ENCODE results near the gene TRIM58.

Gene TRIM58

GRCh38 chr1:247845693-247846017 lies 11.3 kb upstream of the TRIM58 start:
- H3K4me3 ChIP-seq (ENCODE audit: low read length) = no peak overlapping the region
- no peak overlapping the region for H3K9ac ChIP-seq (ENCODE audit: low read depth, low read length)
- H3K36me3 ChIP-seq (ENCODE audit: insufficient read depth, low read length) = no peaks in the 10 kb centered on the region
- H3K4me2 ChIP-seq (ENCODE audit: low read length) = no peak overlapping the region
- H3K27me3 ChIP-seq (ENCODE audit: control insufficient read depth, insufficient read depth, low read length) = no peaks in the 10 kb centered on the region
- no peaks in the 10 kb centered on the region for H3K4me1 ChIP-seq (ENCODE audit: control insufficient read depth, insufficient read depth, low read length)
- peaks cover 14% of the 10 kb centered on the region for H3K9me3 ChIP-seq (replicated peaks; ENCODE audit: low read length)

GRCh38 chr1:247848346-247848745 lies 8.6 kb upstream of the TRIM58 start:
- Histone ChIP-seq H3K9me3 (replicated peaks; ENCODE audit: low read length) (peaks cover 21% of the 10 kb centered on the region), H3K4me3 (ENCODE audit: low read length) (no peak overlapping the region), H3K27me3 (ENCODE audit: control insufficient read depth, insufficient read depth, low read length) (no peaks in the 10 kb centered on the region), H3K36me3 (ENCODE audit: insufficient read depth, low read length) (no peaks in the 10 kb centered on the region), H3K4me1 (ENCODE audit: control insufficient read depth, insufficient read depth, low read length) (no peaks in the 10 kb centered on the region), H3K9ac (ENCODE audit: low read depth, low read length) (no peak overlapping the region), H3K4me2 (ENCODE audit: low read length) (no peak overlapping the region)

- peaks cover 18% of the 10 kb centered on the region for H3K9me3 ChIP-seq (replicated peaks; ENCODE audit: low read length)
These were observed 7.4 kb upstream of the TRIM58 start for GRCh38 chr1:247849616-247850015.

GRCh38 chr1:247854899-247855545 lies 2.0 kb upstream of the TRIM58 start:
- no peaks in the 10 kb centered on the region for H3K4me1 ChIP-seq (ENCODE audit: control insufficient read depth, insufficient read depth, low read length)
- peaks cover 7% of the 10 kb centered on the region for H3K9me3 ChIP-seq (replicated peaks; ENCODE audit: low read length)
- no peaks in the 10 kb centered on the region for H3K36me3 ChIP-seq (ENCODE audit: insufficient read depth, low read length)
- no peak overlapping the region for H3K4me3 ChIP-seq (ENCODE audit: low read length)
- H3K9ac ChIP-seq (ENCODE audit: low read depth, low read length) = no peak overlapping the region
- no peaks in the 10 kb centered on the region for H3K27me3 ChIP-seq (ENCODE audit: control insufficient read depth, insufficient read depth, low read length)
- no peak overlapping the region for H3K4me2 ChIP-seq (ENCODE audit: low read length)

More at GRCh38 chr1:247849616-247850015, 7.4 kb upstream of the TRIM58 start:
- Histone ChIP-seq H3K9ac (ENCODE audit: low read depth, low read length) (no peak overlapping the region), H3K4me2 (ENCODE audit: low read length) (no peak overlapping the region), H3K36me3 (ENCODE audit: insufficient read depth, low read length) (no peaks in the 10 kb centered on the region), H3K4me3 (ENCODE audit: low read length) (no peak overlapping the region), H3K4me1 (ENCODE audit: control insufficient read depth, insufficient read depth, low read length) (no peaks in the 10 kb centered on the region), H3K27me3 (ENCODE audit: control insufficient read depth, insufficient read depth, low read length) (no peaks in the 10 kb centered on the region)

- H3K27me3 ChIP-seq (ENCODE audit: control insufficient read depth, insufficient read depth, low read length) = no peaks in the 10 kb centered on the region
- no peaks in the 10 kb centered on the region for H3K4me1 ChIP-seq (ENCODE audit: control insufficient read depth, insufficient read depth, low read length)
- no peak overlapping the region for H3K4me2 ChIP-seq (ENCODE audit: low read length)
- no peaks in the 10 kb centered on the region for H3K36me3 ChIP-seq (ENCODE audit: insufficient read depth, low read length)
- peaks cover 7% of the 10 kb centered on the region for H3K9me3 ChIP-seq (replicated peaks; ENCODE audit: low read length)
- no peak overlapping the region for H3K9ac ChIP-seq (ENCODE audit: low read depth, low read length)
- no peak overlapping the region for H3K4me3 ChIP-seq (ENCODE audit: low read length)
These were observed 1.1 kb upstream of the TRIM58 start for GRCh38 chr1:247855911-247856310.

GRCh38 chr1:247857985-247858619 lies 1.1 kb downstream of the TRIM58 start:
- no peaks in the 10 kb centered on the region for H3K27me3 ChIP-seq (ENCODE audit: control insufficient read depth, insufficient read depth, low read length)
- H3K4me3 ChIP-seq (ENCODE audit: low read length) = no peak overlapping the region
- H3K4me1 ChIP-seq (ENCODE audit: control insufficient read depth, insufficient read depth, low read length) = no peaks in the 10 kb centered on the region
- no peaks in the 10 kb centered on the region for H3K9me3 ChIP-seq (replicated peaks; ENCODE audit: low read length)
- no peak overlapping the region for H3K4me2 ChIP-seq (ENCODE audit: low read length)
- no peaks in the 10 kb centered on the region for H3K36me3 ChIP-seq (ENCODE audit: insufficient read depth, low read length)
- no peak overlapping the region for H3K9ac ChIP-seq (ENCODE audit: low read depth, low read length)

GRCh38 chr1:247862756-247863155 lies 5.8 kb downstream of the TRIM58 start:
- no peaks in the 10 kb centered on the region for H3K4me1 ChIP-seq (ENCODE audit: control insufficient read depth, insufficient read depth, low read length)
- H3K9ac ChIP-seq (ENCODE audit: low read depth, low read length) = no peak overlapping the region
- no peak overlapping the region for H3K4me3 ChIP-seq (ENCODE audit: low read length)
- H3K9me3 ChIP-seq (replicated peaks; ENCODE audit: low read length) = no peaks in the 10 kb centered on the region
- no peaks in the 10 kb centered on the region for H3K36me3 ChIP-seq (ENCODE audit: insufficient read depth, low read length)
- H3K27me3 ChIP-seq (ENCODE audit: control insufficient read depth, insufficient read depth, low read length) = no peaks in the 10 kb centered on the region
- H3K4me2 ChIP-seq (ENCODE audit: low read length) = no peak overlapping the region

- Histone ChIP-seq H3K4me3 (ENCODE audit: low read length) (no peak overlapping the region), H3K9ac (ENCODE audit: low read depth, low read length) (no peak overlapping the region), H3K27me3 (ENCODE audit: control insufficient read depth, insufficient read depth, low read length) (no peaks in the 10 kb centered on the region), H3K36me3 (ENCODE audit: insufficient read depth, low read length) (no peaks in the 10 kb centered on the region), H3K4me1 (ENCODE audit: control insufficient read depth, insufficient read depth, low read length) (no peaks in the 10 kb centered on the region), H3K9me3 (replicated peaks; ENCODE audit: low read length) (no peaks in the 10 kb centered on the region), H3K4me2 (ENCODE audit: low read length) (no peak overlapping the region)
These were observed 7.7 kb downstream of the TRIM58 start for GRCh38 chr1:247864644-247865043.

GRCh38 chr1:247865416-247865815 lies 8.4 kb downstream of the TRIM58 start:
- Histone ChIP-seq H3K4me3 (ENCODE audit: low read length) (no peak overlapping the region), H3K9me3 (replicated peaks; ENCODE audit: low read length) (peaks cover 4% of the 10 kb centered on the region), H3K4me2 (ENCODE audit: low read length) (no peak overlapping the region), H3K27me3 (ENCODE audit: control insufficient read depth, insufficient read depth, low read length) (no peaks in the 10 kb centered on the region), H3K36me3 (ENCODE audit: insufficient read depth, low read length) (no peaks in the 10 kb centered on the region), H3K4me1 (ENCODE audit: control insufficient read depth, insufficient read depth, low read length) (no peaks in the 10 kb centered on the region), H3K9ac (ENCODE audit: low read depth, low read length) (no peak overlapping the region)

- Histone ChIP-seq H3K9me3 (replicated peaks; ENCODE audit: low read length) (peaks cover 5% of the 10 kb centered on the region), H3K4me3 (ENCODE audit: low read length) (no peak overlapping the region), H3K4me1 (ENCODE audit: control insufficient read depth, insufficient read depth, low read length) (no peaks in the 10 kb centered on the region), H3K4me2 (ENCODE audit: low read length) (no peak overlapping the region), H3K9ac (ENCODE audit: low read depth, low read length) (no peak overlapping the region), H3K36me3 (ENCODE audit: insufficient read depth, low read length) (no peaks in the 10 kb centered on the region), H3K27me3 (ENCODE audit: control insufficient read depth, insufficient read depth, low read length) (no peaks in the 10 kb centered on the region)
These were observed 26.4 kb downstream of the TRIM58 start for GRCh38 chr1:247883346-247883745.

- Histone ChIP-seq H3K9ac (ENCODE audit: low read depth, low read length) (no peak overlapping the region), H3K4me1 (ENCODE audit: control insufficient read depth, insufficient read depth, low read length) (no peaks in the 10 kb centered on the region), H3K9me3 (replicated peaks; ENCODE audit: low read length) (peaks cover 5% of the 10 kb centered on the region), H3K36me3 (ENCODE audit: insufficient read depth, low read length) (no peaks in the 10 kb centered on the region), H3K27me3 (ENCODE audit: control insufficient read depth, insufficient read depth, low read length) (no peaks in the 10 kb centered on the region), H3K4me2 (ENCODE audit: low read length) (no peak overlapping the region), H3K4me3 (ENCODE audit: low read length) (no peak overlapping the region)
These were observed 27.9 kb downstream of the TRIM58 start for GRCh38 chr1:247884797-247885413.

- H3K4me2 ChIP-seq (ENCODE audit: low read length) = no peak within 1 kb of the TSS
- no peak within 1 kb of the TSS for H3K9ac ChIP-seq (ENCODE audit: low read depth, low read length)
- H3K36me3 ChIP-seq (ENCODE audit: insufficient read depth, low read length) = no peaks in the 10 kb centered on the region
- no peak within 1 kb of the TSS for H3K4me3 ChIP-seq (ENCODE audit: low read length)
- no peaks in the 10 kb centered on the region for H3K4me1 ChIP-seq (ENCODE audit: control insufficient read depth, insufficient read depth, low read length)
- H3K27me3 ChIP-seq (ENCODE audit: control insufficient read depth, insufficient read depth, low read length) = no peaks in the 10 kb centered on the region
- H3K9me3 ChIP-seq (replicated peaks; ENCODE audit: low read length) = peaks cover 4% of the 10 kb centered on the region
These were observed 38.2 kb downstream of the TRIM58 start, which contains the start of gene OR2W3 for GRCh38 chr1:247895163-247895637. TSS of gene OR2W3 (plus strand) at chr1:247895587. CDS start at chr1:247895587, 0 bp downstream.

Data from skeletal muscle satellite cell (primary cell).